Upper lobe of left lung (tissue), 4 donors: ENCODE measurements around the gene TEAD2.
"Not testable (repeated sequence)": the region's sequence is repeated elsewhere in the genome, so short reads cannot be mapped to it uniquely, and the experiment has no call there.

Source experiments
- CTCF ChIP-seq, 6 experiments: fragments of 450-650 bp in 4 of 6; fragments of 200-600 bp in 2 of 6; sonication (generic) in 2 of 6; IDR thresholded peaks; one replicate each; pipeline ENCODE4 v1.5.1; 2016 to 2019; ENCODE audit warnings: antibody characterized with exemption in 6 of 6
- POLR2A ChIP-seq, 4 donors: fragments of 450-650 bp; IDR thresholded peaks; one replicate each; pipeline ENCODE4 v1.5.1; 2016 to 2017; ENCODE audit warnings: antibody characterized with exemption in 4 of 4, mild to moderate bottlenecking in 2 of 4
- POLR2AphosphoS5 ChIP-seq, 2 donors: sonication (generic); formaldehyde crosslinking; IDR thresholded peaks; one replicate each; pipeline ENCODE4 v1.5.1; 2017; ENCODE audit warnings: antibody characterized with exemption in 2 of 2

DNA sequence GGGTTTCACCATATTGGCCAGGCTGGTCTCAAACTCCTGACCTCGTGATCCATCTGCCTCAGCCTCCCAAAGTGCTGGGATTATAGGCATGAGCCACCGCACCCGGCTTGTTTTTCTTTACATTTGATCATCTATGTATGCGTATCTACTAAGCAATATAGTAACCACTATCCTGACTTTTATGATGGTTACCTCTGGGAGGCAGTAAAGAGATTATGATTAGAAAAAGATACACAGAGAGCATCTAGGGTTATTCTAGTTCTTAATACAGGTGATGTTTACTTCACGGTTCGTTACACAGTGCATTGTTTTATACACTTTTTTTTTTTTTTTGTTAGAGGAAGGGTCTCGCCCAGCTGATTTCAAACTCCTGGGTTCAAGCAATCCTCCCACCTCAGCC lies 55.5 kb downstream of the TEAD2 start:
- not testable (repeated sequence) for TF ChIP-seq POLR2A, POLR2AphosphoS5, CTCF (IDR thresholded peaks at IDR 0.05)
